HG02852 (cell line): ENCODE results near the gene ANKHD1.
"Not testable (repeated sequence)": the region's sequence is repeated elsewhere in the genome, so short reads cannot be mapped to it uniquely, and the experiment has no call there.

ENCODE experiments used
- ATAC-seq: cut with Tn5 transposase; IDR thresholded peaks from one replicate; pipeline ENCODE4 v1.9.1; 2021; ENCODE audit warnings: mild to moderate bottlenecking, moderate library complexity; ENCODE audit not compliant: unreplicated experiment

The ANKHD1 gene

GRCh38 chr5:140579188-140579747 lies 177.6 kb downstream of the ANKHD1 start:
- ATAC-seq, result not testable (repeated sequence)

- no peak for ATAC-seq
Measured at GRCh38 chr5:140587495-140587894, 185.9 kb downstream of the ANKHD1 start.

DNA sequence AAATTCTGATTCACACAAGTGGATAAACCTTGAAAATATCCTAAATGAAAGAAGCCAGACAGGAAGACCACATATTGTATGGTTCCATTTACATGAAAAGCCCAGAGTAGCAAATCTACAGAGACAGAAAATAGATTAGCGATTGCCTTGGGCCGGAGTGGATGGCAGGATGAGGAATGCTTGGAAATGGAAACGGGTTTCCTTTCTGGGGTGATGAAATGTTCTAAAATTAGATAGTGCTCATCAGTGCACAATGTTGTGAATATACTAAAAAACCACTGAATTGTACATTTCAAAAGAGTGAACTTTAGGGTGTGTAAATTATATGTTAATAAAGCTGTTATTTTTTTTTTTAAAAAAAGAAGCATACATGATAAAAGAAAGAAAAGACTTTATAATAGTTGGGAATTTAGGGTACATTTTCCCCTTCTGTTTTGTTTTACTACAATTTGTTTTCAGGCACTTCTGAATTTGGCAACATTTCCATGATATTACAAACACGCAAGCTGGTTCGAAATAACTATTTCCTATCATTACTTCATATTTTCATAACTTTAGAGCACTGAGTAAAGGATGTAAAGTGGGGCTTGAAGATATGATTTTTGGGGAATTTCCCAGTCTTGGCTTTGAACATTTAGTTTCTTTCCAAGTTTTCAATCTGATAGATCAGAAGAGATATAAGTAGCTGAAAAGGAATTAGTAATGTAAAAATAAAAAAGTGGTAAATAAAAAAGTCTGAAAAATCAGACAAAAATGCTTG lies 186.9 kb downstream of the ANKHD1 start:
- no peak for ATAC-seq
